Prostate gland (tissue), 2 donors: ENCODE measurements around the gene ACOX3.

Experiments used
- CTCF ChIP-seq, 4 experiments: fragments of 200-600 bp in 2 of 4; fragments of 450-650 bp in 2 of 4; sonication (generic) in 2 of 4; IDR thresholded peaks; 1 replicate in 3 of 4; 2 replicates in 1 of 4; pipeline ENCODE4 v1.5.1; 2016 to 2019; ENCODE audit warnings: antibody characterized with exemption in 4 of 4, mild to moderate bottlenecking in 2 of 4, moderate library complexity in 2 of 4
- POLR2A ChIP-seq: fragments of 450-650 bp; IDR thresholded peaks from one replicate; pipeline ENCODE4 v1.6.1; 2016; ENCODE audit warnings: antibody characterized with exemption, mild to moderate bottlenecking

- TF ChIP-seq POLR2A, result no peak
- TF ChIP-seq CTCF (IDR thresholded peaks at IDR 0.05), result peak; percentile 80 to 96 (median 93)
These were observed 37.3 kb downstream of the ACOX3 start for GRCh38 chr4:8403173-8403753.
